ENCODE results near the gene STARD6. TPM values are rescaled to one million over a fixed set of nuclear protein-coding genes. Genes with fewer than 3 reads are reported as not detected.

Gene STARD6
- polyA plus RNA-seq, 1 donor (not counting 4 experiments of a cell fraction or from before 2014, with no cell fraction given): 0.30 TPM

DNA sequence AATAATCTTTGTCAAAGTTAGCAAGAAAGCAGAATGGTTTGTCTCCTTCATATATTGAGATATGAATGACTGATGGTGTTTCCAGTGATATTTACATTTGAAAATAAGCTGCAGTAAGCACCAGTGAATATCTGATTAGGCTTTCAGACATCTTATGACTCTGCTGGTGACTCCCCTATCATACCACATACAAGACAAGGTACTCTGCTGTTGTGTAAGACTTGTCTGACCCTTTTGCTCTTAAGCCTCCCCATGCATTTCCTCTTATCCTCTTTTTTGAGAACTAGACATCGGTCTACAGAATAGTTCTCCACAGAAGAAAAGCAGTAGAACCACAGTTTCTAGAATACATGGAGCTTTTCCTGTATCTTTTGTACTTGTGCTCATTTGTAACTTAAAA is 79.0 kb downstream of the STARD6 start:
- Histone ChIP-seq H3K4me2 (ENCODE audit: control insufficient read depth, extremely low read depth, insufficient read depth, low read depth, low read length) (no peak overlapping the region), H4K20me1 (ENCODE audit: control insufficient read depth, extremely low read depth, insufficient read depth, low read length) (no peaks in the 10 kb centered on the region), H3K4me3 (ENCODE audit: control insufficient read depth in 2 of 3, extremely low read depth in 1 of 3, insufficient read depth in 2 of 3, low read depth in 1 of 3, low read length in 3 of 3) (no peak overlapping the region), H3K9me3 (ENCODE audit: control insufficient read depth, low read depth, low read length) (no peaks in the 10 kb centered on the region), H3K9me1 (ENCODE audit: control insufficient read depth, extremely low read depth, insufficient read depth, low read length) (no peaks in the 10 kb centered on the region), H3K27me3 (ENCODE audit: control insufficient read depth, extremely low read depth, insufficient read depth, low read length) (no peaks in the 10 kb centered on the region), H3K27ac (ENCODE audit: control insufficient read depth, insufficient read depth, low read length) (no peak overlapping the region), H3K4me1 (ENCODE audit: control insufficient read depth, extremely low read depth, insufficient read depth, low read length) (no peaks in the 10 kb centered on the region), H3K79me2 (ENCODE audit: control insufficient read depth, insufficient read depth, low read length) (no peaks in the 10 kb centered on the region), H3K9ac (ENCODE audit: control insufficient read depth, extremely low read depth, insufficient read depth, low read length) (no peak overlapping the region), H3K36me3 (ENCODE audit: control insufficient read depth in 2 of 2, extremely low read depth in 1 of 2, insufficient read depth in 2 of 2, low read length in 2 of 2) (peaks cover 2 to 4% of the 10 kb centered on the region in 2 experiments), H2AFZ (ENCODE audit: control insufficient read depth, low read length) (no peak overlapping the region)
- DNase-seq (ENCODE audit: low read depth, low spot score): no peak
- TF ChIP-seq EZH2 (IDR thresholded peaks at IDR 0.05; ENCODE audit: low read length): no peak
- TF ChIP-seq, protein P1, sequence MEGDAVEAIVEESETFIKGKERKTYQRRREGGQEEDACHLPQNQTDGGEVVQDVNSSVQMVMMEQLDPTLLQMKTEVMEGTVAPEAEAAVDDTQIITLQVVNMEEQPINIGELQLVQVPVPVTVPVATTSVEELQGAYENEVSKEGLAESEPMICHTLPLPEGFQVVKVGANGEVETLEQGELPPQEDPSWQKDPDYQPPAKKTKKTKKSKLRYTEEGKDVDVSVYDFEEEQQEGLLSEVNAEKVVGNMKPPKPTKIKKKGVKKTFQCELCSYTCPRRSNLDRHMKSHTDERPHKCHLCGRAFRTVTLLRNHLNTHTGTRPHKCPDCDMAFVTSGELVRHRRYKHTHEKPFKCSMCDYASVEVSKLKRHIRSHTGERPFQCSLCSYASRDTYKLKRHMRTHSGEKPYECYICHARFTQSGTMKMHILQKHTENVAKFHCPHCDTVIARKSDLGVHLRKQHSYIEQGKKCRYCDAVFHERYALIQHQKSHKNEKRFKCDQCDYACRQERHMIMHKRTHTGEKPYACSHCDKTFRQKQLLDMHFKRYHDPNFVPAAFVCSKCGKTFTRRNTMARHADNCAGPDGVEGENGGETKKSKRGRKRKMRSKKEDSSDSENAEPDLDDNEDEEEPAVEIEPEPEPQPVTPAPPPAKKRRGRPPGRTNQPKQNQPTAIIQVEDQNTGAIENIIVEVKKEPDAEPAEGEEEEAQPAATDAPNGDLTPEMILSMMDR (optimal IDR thresholded peaks at IDR 0.05 in 1 of 3, IDR thresholded peaks at IDR 0.05 in 1 of 3, conservative IDR thresholded peaks at IDR 0.05 in 1 of 3; ENCODE audit: extremely low read depth in 1 of 3, insufficient read depth in 2 of 3, low read length in 3 of 3): no peak
- FAIRE-seq: no peak
- dilution Hi-C loops (cut with MboI; ENCODE audit: extremely low pct_ligation_motif_present, low sequenced_read_pairs): no loop called here

DNA sequence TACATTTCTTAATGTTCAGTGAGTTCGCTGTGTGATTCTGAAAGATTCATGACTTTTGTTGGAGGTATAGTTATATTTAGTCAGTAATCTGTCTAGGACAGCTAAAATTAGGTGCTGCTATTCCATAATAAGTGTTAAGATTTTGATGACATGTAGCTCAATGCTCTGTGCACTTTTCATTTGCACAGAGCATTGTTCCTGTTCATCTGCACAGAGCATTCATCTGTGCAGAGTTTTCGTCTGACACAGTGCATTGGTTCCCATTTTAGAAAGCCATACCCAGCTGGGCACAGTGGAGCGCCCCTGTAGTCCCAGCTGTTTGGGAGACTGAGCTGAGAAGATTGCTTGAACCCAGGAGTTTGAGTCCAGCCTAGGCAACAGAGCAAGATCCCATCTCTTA is 79.8 kb downstream of the STARD6 start:
- H3K27me3 ChIP-seq (ENCODE audit: control insufficient read depth, extremely low read depth, insufficient read depth, low read length): no peaks in the 10 kb centered on the region

More for the DNA sequence above, 79.8 kb downstream of the STARD6 start:
- Histone ChIP-seq H3K4me1 (ENCODE audit: control insufficient read depth, extremely low read depth, insufficient read depth, low read length) (no peaks in the 10 kb centered on the region), H3K9me3 (ENCODE audit: control insufficient read depth, low read depth, low read length) (no peaks in the 10 kb centered on the region), H3K9me1 (ENCODE audit: control insufficient read depth, extremely low read depth, insufficient read depth, low read length) (no peaks in the 10 kb centered on the region), H3K36me3 (ENCODE audit: control insufficient read depth in 2 of 2, extremely low read depth in 1 of 2, insufficient read depth in 2 of 2, low read length in 2 of 2) (peaks cover 2 to 4% of the 10 kb centered on the region in 2 experiments), H3K27ac (ENCODE audit: control insufficient read depth, insufficient read depth, low read length) (no peak overlapping the region), H4K20me1 (ENCODE audit: control insufficient read depth, extremely low read depth, insufficient read depth, low read length) (no peaks in the 10 kb centered on the region), H2AFZ (ENCODE audit: control insufficient read depth, low read length) (no peak overlapping the region), H3K4me3 (ENCODE audit: control insufficient read depth in 2 of 3, extremely low read depth in 1 of 3, insufficient read depth in 2 of 3, low read depth in 1 of 3, low read length in 3 of 3) (no peak overlapping the region), H3K79me2 (ENCODE audit: control insufficient read depth, insufficient read depth, low read length) (no peaks in the 10 kb centered on the region), H3K4me2 (ENCODE audit: control insufficient read depth, extremely low read depth, insufficient read depth, low read depth, low read length) (no peak overlapping the region), H3K9ac (ENCODE audit: control insufficient read depth, extremely low read depth, insufficient read depth, low read length) (no peak overlapping the region)
- TF ChIP-seq, protein P1 (optimal IDR thresholded peaks at IDR 0.05 in 1 of 3, IDR thresholded peaks at IDR 0.05 in 1 of 3, conservative IDR thresholded peaks at IDR 0.05 in 1 of 3; ENCODE audit: extremely low read depth in 1 of 3, insufficient read depth in 2 of 3, low read length in 3 of 3): no peak
- no peak for TF ChIP-seq EZH2 (IDR thresholded peaks at IDR 0.05; ENCODE audit: low read length)
- dilution Hi-C loops (cut with MboI; ENCODE audit: extremely low pct_ligation_motif_present, low sequenced_read_pairs): no loop called here
- DNase-seq (ENCODE audit: low read depth, low spot score): no peak
- no peak for FAIRE-seq

Small RNA genes lying within 50 kb of the gene (small RNA-seq; reads per million reads assigned to genes)
- gene SNRPGP2 (ENCODE audit: insufficient read length in 3 of 3, low read depth in 3 of 3, low replicate concordance in 1 of 3): 0 reads per million in 3 experiments

Other genes with a start within 250 kb of the STARD6 start
- 45.4 to 212 TPM (median 80.1 TPM) in 3 replicates for gene MBD2, start 133.2 kb downstream of the STARD6 start, polyA plus RNA-seq
- 12.1 to 25.6 TPM (median 20.5 TPM) in 3 replicates for gene POLI, start 88.3 kb downstream of the STARD6 start, polyA plus RNA-seq
- 1.9 to 5.1 TPM (median 3.0 TPM) in 3 replicates for gene C18orf54, start within 50 bp of the STARD6 start, polyA plus RNA-seq
- gene DYNAP, start 233.4 kb upstream of the STARD6 start, polyA plus RNA-seq: 0.07 TPM in 1 of 3 replicates, not detected in the others

Measured in keratinocyte (primary cell).